Epithelial cell of proximal tubule (primary cell): ENCODE data around the gene SCP2. TPM values are rescaled to one million over a fixed set of nuclear protein-coding genes. Genes with fewer than 3 reads are reported as not detected.

Experiments used
- DNase-seq: peaks from one replicate; pipeline ENCODE4 v3.0.0-alpha.2; 2011; ENCODE audit warnings: low read depth
- H3K4me3 ChIP-seq: 2 replicates; pipeline ENCODE4 v1.5.1; 2011; ENCODE audit warnings: low read depth, mild to moderate bottlenecking, low read length
- CTCF ChIP-seq: conservative IDR thresholded peaks from 2 replicates; pipeline ENCODE4 v1.5.1; 2012; ENCODE audit warnings: low read depth, mild to moderate bottlenecking, low read length
- total RNA-seq: library from RNA; depleted of rRNA; stranded (reverse); fragments of >200 nt; gene quantifications from 2 replicates; pipeline ENCODE4 v1.2.3, GENCODE V29; 2015

The SCP2 gene
- total RNA-seq, 1 donor from 2014 or later: 110 TPM

GRCh38 chr1:52900402-52900801, 26.7 kb upstream of the SCP2 start:
- TF ChIP-seq CTCF: no peak
- H3K4me3 ChIP-seq: no peak overlapping the region
- DNase-seq: no peak

DNA sequence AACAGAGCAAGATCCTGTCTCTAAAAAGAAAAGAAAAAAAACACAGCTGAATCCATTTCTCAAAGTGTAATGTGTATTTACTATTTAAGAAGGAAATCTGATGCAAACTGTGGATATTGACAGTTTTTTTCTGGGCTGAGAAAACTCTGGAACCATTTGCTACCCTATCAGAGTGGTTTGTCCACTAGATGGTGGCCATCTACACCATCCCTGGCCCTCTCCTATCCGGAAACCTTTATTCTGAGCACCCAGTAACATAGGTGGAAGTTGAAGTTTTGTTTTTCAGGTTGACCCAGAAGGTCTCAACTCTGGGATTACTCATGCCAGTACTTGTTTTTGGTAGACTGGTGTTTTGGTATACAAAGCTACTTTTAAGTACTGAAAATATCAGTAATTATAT, 25.7 kb upstream of the SCP2 start:
- H3K4me3 ChIP-seq: no peak overlapping the region
- TF ChIP-seq CTCF: peak; percentile 30
- DNase-seq: no peak

DNA sequence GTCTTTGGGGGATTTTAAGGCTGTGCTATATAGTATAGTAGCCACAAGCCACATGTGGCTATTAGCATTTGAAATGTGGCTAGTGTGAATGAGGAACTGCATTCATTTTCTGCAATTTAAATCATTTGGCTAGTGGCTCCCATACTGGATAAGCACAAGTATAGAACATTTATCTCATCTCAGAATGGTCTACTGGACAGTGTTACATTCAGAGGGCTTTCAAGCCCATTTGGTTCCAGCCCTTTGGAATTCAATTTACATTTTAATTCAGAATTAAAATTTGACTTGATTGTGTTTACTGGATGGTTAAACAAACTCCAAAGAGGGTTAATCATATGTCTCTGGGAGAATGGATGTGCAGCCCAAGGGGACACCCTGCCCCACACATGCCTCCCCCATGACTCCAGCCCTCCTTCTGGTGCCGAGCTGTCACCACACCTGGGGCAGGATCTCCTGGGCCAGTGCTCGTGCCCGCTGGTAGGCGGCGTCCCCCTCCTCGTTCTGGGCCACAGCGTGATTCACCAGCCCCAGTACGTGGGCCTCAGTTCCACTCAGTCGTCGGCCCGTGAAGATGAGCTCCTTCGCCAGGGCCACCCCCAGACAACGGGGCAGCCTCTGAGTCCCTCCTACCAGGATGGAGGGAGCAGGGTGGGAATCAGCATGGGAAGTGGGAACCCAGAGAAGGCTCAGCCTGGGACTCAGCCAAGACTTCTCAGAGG, 22.7 kb upstream of the SCP2 start:
- no peak overlapping the region for H3K4me3 ChIP-seq
- no peak for DNase-seq
- no peak for TF ChIP-seq CTCF

- no peak overlapping the region for H3K4me3 ChIP-seq
- no peak for DNase-seq
- TF ChIP-seq CTCF: peak; percentile 40
Observed at GRCh38 chr1:52904927-52905698, 22.0 kb upstream of the SCP2 start.

DNA sequence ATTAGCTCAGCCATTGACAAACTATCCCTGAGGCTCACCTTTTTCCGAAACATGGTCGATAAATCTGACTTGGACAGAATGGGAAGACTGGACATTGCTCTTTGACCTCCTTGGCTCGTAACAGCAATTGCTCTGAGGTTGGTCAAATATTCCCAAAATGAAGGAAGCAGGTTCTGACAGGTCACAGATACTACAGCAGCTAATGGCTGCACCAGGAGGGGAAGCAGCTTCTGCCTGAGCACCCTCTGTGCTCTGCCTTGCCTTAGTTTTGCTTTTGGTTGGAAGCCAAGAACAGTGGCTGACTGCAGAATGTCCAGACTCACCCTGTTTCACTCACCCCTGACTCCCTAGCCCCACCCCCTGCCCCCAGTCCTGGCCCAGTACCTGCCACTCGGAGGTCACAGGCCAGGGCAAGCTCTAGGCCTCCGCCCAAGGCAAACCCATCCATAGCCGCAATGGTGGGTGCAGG, 20.9 kb upstream of the SCP2 start:
- no peak for TF ChIP-seq CTCF
- no peak for DNase-seq

GRCh38 chr1:52907068-52907811, 19.8 kb upstream of the SCP2 start:
- no peak for TF ChIP-seq CTCF
- no peak overlapping the region for H3K4me3 ChIP-seq
- no peak for DNase-seq

More for the DNA sequence above, 20.9 kb upstream of the SCP2 start:
- H3K4me3 ChIP-seq: no peak overlapping the region
